Fibroblast of lung (primary cell): Measurements from ENCODE around the gene HDLBP.

Source experiments
- CTCF ChIP-seq, 2 donors: IDR thresholded peaks in 1 of 2; conservative IDR thresholded peaks in 1 of 2; 1 replicate in 1 of 2; 2 replicates in 1 of 2; pipeline ENCODE4 v1.5.1; 2011 to 2012; ENCODE audit warnings: low read length in 2 of 2, control low read depth in 1 of 2, inconsistent platforms in 1 of 2, low read depth in 1 of 2, mild to moderate bottlenecking in 1 of 2
- EZH2 ChIP-seq: IDR thresholded peaks from 2 replicates; pipeline ENCODE4 v1.5.1; 2012; ENCODE audit warnings: low read length, control low read depth, mild to moderate bottlenecking; ENCODE audit errors: missing control alignments

- TF ChIP-seq EZH2: no peak
- no peak for TF ChIP-seq CTCF (conservative IDR thresholded peaks at IDR 0.05 in 1 of 2, IDR thresholded peaks at IDR 0.05 in 1 of 2; ENCODE audit: low read depth in 1 of 2, low read length in 2 of 2)
Observed at GRCh38 chr2:241208058-241208457, 107.4 kb downstream of the HDLBP start.
